Gastrocnemius medialis (tissue), 4 donors: ENCODE results near the gene HNRNPK. TPM values are rescaled to one million over a fixed set of nuclear protein-coding genes. Genes with fewer than 3 reads are reported as not detected.

Experiments
- ATAC-seq, 2 donors: fragments of 150-250 bp; one replicate each; pipeline ENCODE4 v1.9.1; 2016
- DNase-seq, 2 donors: peaks; one replicate each; pipeline ENCODE4 v3.0.0-alpha.2; 2019
- H3K27ac ChIP-seq, 4 donors: fragments of 200-600 bp; sonication (generic); 1 replicate in 1 of 4; 2 replicates in 3 of 4; pipeline ENCODE4 v1.5.1; 2016 to 2018; ENCODE audit warnings: mild to moderate bottlenecking in 2 of 4, moderate library complexity in 1 of 4
- H3K27me3 ChIP-seq, 3 donors: fragments of 200-600 bp; sonication (generic) in 2 of 3; 1 replicate in 1 of 3; 2 replicates in 2 of 3; pipeline versions ENCODE4 v1.5.1 to v1.6.0; 2016 to 2019; ENCODE audit warnings: mild to moderate bottlenecking in 1 of 3, moderate library complexity in 1 of 3
- H3K36me3 ChIP-seq, 2 donors: fragments of 200-600 bp; sonication (generic) in 1 of 2; one replicate each; pipeline ENCODE4 v1.5.1; 2017 to 2018
- H3K4me1 ChIP-seq, 2 donors: fragments of 200-600 bp; sonication (generic) in 1 of 2; one replicate each; pipeline ENCODE4 v1.5.1; 2016 to 2017; ENCODE audit warnings: mild to moderate bottlenecking in 2 of 2
- H3K4me3 ChIP-seq, 4 donors: fragments of 200-600 bp; sonication (generic) in 3 of 4; 1 replicate in 1 of 4; 2 replicates in 3 of 4; pipeline ENCODE4 v1.5.1; 2016 to 2019; ENCODE audit warnings: mild to moderate bottlenecking in 2 of 4
- H3K9me3 ChIP-seq, 3 donors: fragments of 200-600 bp; sonication (generic) in 2 of 3; 1 replicate in 1 of 3; 2 replicates in 2 of 3; pipeline ENCODE4 v1.5.1; 2016 to 2019
- POLR2A ChIP-seq, 2 donors: fragments of 450-650 bp; IDR thresholded peaks; one replicate each; pipeline ENCODE4 v1.6.1; 2017; ENCODE audit warnings: antibody characterized with exemption in 2 of 2, mild to moderate bottlenecking in 2 of 2, moderate library complexity in 2 of 2
- in situ Hi-C, 4 donors: fragments of 200-750 bp; cut with MboI; loops; one replicate each; pipeline versions ENCODE4 v1.15.0 to v1.8.0; 2017; ENCODE audit warnings: low sequenced_read_pairs in 4 of 4
- intact Hi-C: fragments of 100-400 bp; cut with DNase I; formaldehyde crosslinking; loops from one replicate; pipeline ENCODE4 v1.15.1; 2023; ENCODE audit warnings: low total_unique reads
- total RNA-seq, 4 donors: library from RNA; depleted of rRNA; stranded (reverse); fragments of >200 nt; gene quantifications; one replicate each; pipeline versions ENCODE4 v1.1.0 to v1.2.3, GENCODE V29; 2016
- TF ChIP-seq, protein P1 (sequence below), 5 experiments: fragments of 450-650 bp in 3 of 5; fragments of 200-600 bp in 2 of 5; sonication (generic) in 2 of 5; IDR thresholded peaks in 4 of 5; conservative IDR thresholded peaks in 1 of 5; 1 replicate in 4 of 5; 2 replicates in 1 of 5; pipeline ENCODE4 v1.5.1; 2016 to 2019; ENCODE audit warnings: antibody characterized with exemption in 5 of 5, mild to moderate bottlenecking in 3 of 5, moderate library complexity in 3 of 5

Gene HNRNPK
- total RNA-seq, 4 donors from 2014 or later, result 313 to 390 (median 349) TPM

DNA sequence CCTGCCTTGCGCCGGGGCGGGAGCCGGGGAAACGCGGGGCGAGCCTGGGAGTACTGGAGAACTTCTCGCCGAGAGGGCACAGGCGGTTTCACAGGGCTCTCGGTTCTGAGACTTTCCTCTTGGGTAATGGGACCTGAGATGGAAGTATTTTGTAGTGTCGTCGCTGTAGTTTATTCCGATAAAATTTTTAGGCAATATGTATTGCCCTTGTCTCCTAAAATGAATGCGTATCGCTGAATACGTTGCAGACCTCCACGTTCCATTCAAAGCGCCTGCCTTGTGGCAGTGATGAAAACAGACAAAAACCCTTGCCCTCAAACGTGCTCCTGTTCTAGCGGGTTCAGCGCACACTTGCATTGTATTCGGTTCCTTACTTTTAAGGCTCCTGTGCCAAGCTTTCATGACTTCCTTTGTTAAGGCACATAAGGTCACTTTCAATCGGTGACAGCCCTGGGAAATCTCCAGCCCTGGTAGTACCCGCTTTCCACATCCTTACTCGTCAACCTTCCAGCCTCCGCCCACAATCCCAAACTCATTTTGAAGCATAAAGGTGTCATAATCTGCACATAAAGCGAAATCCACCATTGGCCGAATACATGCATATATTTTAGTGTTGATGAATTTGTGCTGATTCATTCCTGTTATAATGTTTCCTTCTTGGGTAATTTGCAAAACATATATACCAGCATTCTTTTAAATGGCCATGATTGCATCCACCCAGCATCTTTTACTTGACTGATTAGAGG, 1.3 kb upstream of the HNRNPK start:
- TF ChIP-seq, protein P1, sequence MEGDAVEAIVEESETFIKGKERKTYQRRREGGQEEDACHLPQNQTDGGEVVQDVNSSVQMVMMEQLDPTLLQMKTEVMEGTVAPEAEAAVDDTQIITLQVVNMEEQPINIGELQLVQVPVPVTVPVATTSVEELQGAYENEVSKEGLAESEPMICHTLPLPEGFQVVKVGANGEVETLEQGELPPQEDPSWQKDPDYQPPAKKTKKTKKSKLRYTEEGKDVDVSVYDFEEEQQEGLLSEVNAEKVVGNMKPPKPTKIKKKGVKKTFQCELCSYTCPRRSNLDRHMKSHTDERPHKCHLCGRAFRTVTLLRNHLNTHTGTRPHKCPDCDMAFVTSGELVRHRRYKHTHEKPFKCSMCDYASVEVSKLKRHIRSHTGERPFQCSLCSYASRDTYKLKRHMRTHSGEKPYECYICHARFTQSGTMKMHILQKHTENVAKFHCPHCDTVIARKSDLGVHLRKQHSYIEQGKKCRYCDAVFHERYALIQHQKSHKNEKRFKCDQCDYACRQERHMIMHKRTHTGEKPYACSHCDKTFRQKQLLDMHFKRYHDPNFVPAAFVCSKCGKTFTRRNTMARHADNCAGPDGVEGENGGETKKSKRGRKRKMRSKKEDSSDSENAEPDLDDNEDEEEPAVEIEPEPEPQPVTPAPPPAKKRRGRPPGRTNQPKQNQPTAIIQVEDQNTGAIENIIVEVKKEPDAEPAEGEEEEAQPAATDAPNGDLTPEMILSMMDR (IDR thresholded peaks at IDR 0.05 in 4 of 5, conservative IDR thresholded peaks at IDR 0.05 in 1 of 5), result no peak
- TF ChIP-seq POLR2A (IDR thresholded peaks at IDR 0.05), result no peak
- Histone ChIP-seq H3K4me3 (peak overlapping the region; percentile 88 to 97 (median 92)), H3K27me3 (no peaks in the 10 kb centered on the region), H3K36me3 (peaks cover 0 to 16% of the 10 kb centered on the region in 2 donors), H3K4me1 (peaks cover 30 to 31% of the 10 kb centered on the region in 2 donors), H3K9me3 (no peaks in the 10 kb centered on the region), H3K27ac (peak overlapping the region; percentile 99)
- DNase-seq (peak in 1 of 2 donors; percentile 56), ATAC-seq (peak; percentile 23)
- intact Hi-C loops (loop anchor here (5.0 kb wide), 2 partner anchors 81 to 164 kb away; partner anchors contain the start of gene GKAP1), in situ Hi-C loops (no loop called here)

DNA sequence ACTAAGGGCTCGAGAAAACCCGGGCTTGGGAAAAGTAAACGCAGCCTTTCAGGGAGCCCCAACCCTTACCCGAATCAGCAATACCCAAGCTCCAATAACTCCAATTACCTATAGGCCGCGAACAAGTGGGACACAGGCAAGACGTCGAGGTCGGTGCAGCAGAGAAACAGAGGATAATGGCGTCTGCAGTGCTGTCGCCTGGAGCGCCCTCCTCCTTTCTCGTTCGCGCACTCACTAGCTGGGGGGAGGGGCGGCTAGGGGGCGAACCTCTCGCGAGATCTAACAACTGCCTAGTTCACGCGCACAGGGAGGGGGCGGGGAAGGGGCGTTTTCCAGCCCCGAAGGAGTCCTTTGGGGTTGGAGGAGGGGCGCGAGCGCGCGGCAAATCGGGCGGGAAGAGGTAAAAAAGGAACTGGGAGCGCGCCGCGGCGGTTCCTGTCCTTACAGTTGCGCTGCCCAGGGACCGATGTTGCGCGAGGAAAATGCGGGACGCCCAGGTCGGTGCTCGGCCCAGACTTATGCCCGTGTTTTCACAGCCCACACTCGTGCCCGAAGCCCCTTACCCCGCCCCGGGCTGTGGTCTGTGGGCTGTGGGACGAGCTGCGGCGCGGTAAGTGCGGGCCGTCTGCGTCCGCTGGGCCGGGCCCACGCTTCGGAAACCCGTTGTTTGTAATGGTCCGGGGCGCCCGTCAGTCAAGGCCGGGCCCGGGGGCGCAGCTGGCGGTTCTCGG, 545 bp upstream of the HNRNPK start, which contains the start of gene RMI1:
Gene RMI1, plus strand, starts transcription at position 411 of the 731 bp plus-strand sequence. CDS start 20,182 bp downstream, outside the sequence.
- Histone ChIP-seq H3K36me3 (peaks cover 0 to 23% of the 10 kb centered on the region in 2 donors), H3K27me3 (no peaks in the 10 kb centered on the region), H3K4me1 (peaks cover 31 to 37% of the 10 kb centered on the region in 2 donors), H3K27ac (peak within 1 kb of the TSS; percentile 99), H3K4me3 (peak within 1 kb of the TSS; percentile 88 to 97 (median 92)), H3K9me3 (no peaks in the 10 kb centered on the region)
- in situ Hi-C loops (no loop called here), intact Hi-C loops (loop anchor here (1.0 to 5.0 kb wide), 5 partner anchors 59 to 273 kb away; partner anchors contain the start of genes GKAP1, KIF27 and UBQLN1)
- ATAC-seq, result peak; percentile 87 to 88
- peak; percentile 99 for DNase-seq
- TF ChIP-seq, protein P1 (IDR thresholded peaks at IDR 0.05 in 4 of 5, conservative IDR thresholded peaks at IDR 0.05 in 1 of 5), result peak in 1 of 5 experiments; percentile 38
- peak; percentile 94 to 98 for TF ChIP-seq POLR2A (IDR thresholded peaks at IDR 0.05)

DNA sequence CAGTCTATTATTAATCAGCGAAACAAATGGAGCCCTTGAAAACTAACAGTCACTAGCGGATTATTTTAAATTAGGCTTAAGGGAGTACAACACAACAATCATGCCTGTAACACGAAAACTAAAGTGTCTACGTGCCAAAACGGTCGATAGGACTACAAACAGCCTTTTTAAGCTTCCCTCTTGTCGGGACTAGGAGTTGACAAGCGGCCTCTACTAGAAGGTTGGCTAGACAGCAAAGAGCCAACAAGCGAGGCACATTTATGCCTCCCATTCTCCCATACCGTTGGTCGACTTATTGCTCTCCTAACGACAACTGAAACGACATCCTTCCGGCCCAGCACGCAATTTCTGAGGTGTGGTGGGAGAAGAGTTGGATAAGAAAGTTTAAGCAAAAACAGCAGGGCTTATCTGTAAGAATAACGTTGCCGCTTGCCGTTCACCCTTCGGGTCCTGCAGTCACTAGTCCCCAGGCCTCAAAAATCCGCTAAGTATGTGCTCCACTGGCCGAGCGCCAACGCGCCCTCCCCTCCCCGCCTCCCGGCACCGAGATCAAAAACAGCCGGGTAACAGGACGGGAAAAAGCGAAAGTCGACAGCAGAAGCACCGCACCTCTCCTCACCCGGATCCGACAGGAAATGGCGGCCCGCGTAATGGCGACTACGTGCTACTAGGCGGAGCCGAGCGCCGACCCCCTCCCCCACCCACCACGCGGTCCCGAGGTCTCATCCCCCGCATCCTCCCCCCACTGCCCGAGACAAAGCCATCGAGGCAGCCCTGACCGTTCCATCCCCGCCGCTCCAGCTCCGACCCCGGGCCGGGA, 813 bp downstream of the HNRNPK start:
- DNase-seq, result peak; percentile 77 to 78
- in situ Hi-C loops (no loop called here), intact Hi-C loops (loop anchor here (1.0 to 10.0 kb wide), 2 partner anchors 23 to 1966 kb away; partner anchors contain the start of gene NAA35)
- H3K9me3 ChIP-seq, result no peaks in the 10 kb centered on the region
- H3K27ac ChIP-seq, result peak overlapping the region; percentile 99
- TF ChIP-seq, protein P1 (IDR thresholded peaks at IDR 0.05 in 4 of 5, conservative IDR thresholded peaks at IDR 0.05 in 1 of 5), result no peak
- H3K36me3 ChIP-seq, result peaks cover 0 to 37% of the 10 kb centered on the region in 2 donors
- peaks cover 33 to 43% of the 10 kb centered on the region in 2 donors for H3K4me1 ChIP-seq
- H3K27me3 ChIP-seq, result no peaks in the 10 kb centered on the region
- peak; percentile 47 to 56 for ATAC-seq
- peak overlapping the region; percentile 88 to 97 (median 92) for H3K4me3 ChIP-seq

DNA sequence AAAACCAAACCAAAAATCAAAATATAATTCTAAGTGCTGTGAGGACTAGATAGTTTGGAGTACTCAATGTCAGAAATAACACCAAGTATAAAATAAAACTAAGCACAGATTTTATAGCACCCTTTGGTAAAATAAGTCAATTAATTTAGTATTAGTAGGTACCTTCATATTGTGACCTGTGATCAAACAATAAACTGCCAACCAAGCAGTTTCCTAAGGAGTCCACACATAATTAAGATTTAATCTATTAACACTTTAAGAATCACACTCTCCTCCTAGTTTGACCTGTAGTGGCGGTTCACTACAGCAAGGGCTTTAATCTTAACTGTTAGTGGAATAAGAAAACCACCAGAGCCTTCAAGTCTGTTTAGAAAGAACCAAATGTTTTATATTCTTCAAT, 2.8 kb downstream of the HNRNPK start:
- intact Hi-C loops, result loop anchor here (10.0 kb wide), 1 partner anchor 1968 kb away; the partner anchor contains the start of gene NAA35
- Histone ChIP-seq H3K27me3 (no peaks in the 10 kb centered on the region), H3K27ac (peak overlapping the region; percentile 99), H3K4me1 (peaks cover 43 to 46% of the 10 kb centered on the region in 2 donors), H3K9me3 (no peaks in the 10 kb centered on the region), H3K36me3 (peaks cover 0 to 57% of the 10 kb centered on the region in 2 donors), H3K4me3 (peak overlapping the region in 3 of 4 donors; percentile 88 to 97 (median 92))
- DNase-seq, result no peak
- no peak for TF ChIP-seq POLR2A (IDR thresholded peaks at IDR 0.05)
- TF ChIP-seq, protein P1 (IDR thresholded peaks at IDR 0.05 in 4 of 5, conservative IDR thresholded peaks at IDR 0.05 in 1 of 5), result no peak
- in situ Hi-C loops, result no loop called here
- no peak for ATAC-seq
